ENCODE data around the gene METTL14. TPM values are rescaled to one million over a fixed set of nuclear protein-coding genes. Genes with fewer than 3 reads are reported as not detected.

The METTL14 gene
- polyA plus RNA-seq, 3 donors, result 55.9 to 65.4 (median 58.9) TPM

- no peak for DNase-seq (ENCODE audit: extremely low read depth in 1 of 11, low read depth in 9 of 11, low spot score in 4 of 11)
Measured at GRCh38 chr4:118753096-118753495, 67.9 kb downstream of the METTL14 start.

GRCh38 chr4:118753685-118754084, 68.5 kb downstream of the METTL14 start:
- DNase-seq (ENCODE audit: extremely low read depth in 1 of 11, low read depth in 9 of 11, low spot score in 4 of 11), result no peak

- no peak for DNase-seq (ENCODE audit: extremely low read depth in 1 of 11, low read depth in 9 of 11, low spot score in 4 of 11)
Measured at GRCh38 chr4:118754890-118755289, 69.7 kb downstream of the METTL14 start.

- no peak for DNase-seq (ENCODE audit: extremely low read depth in 1 of 11, low read depth in 9 of 11, low spot score in 4 of 11)
Measured at GRCh38 chr4:118755438-118756226, 70.4 kb downstream of the METTL14 start.

- no peak for DNase-seq (ENCODE audit: extremely low read depth in 1 of 11, low read depth in 9 of 11, low spot score in 4 of 11)
Measured at GRCh38 chr4:118756429-118756828, 71.2 kb downstream of the METTL14 start.

- no peak for DNase-seq (ENCODE audit: extremely low read depth in 1 of 11, low read depth in 9 of 11, low spot score in 4 of 11)
Measured at GRCh38 chr4:118756958-118757357, 71.8 kb downstream of the METTL14 start.

- DNase-seq (ENCODE audit: extremely low read depth in 1 of 11, low read depth in 9 of 11, low spot score in 4 of 11), result peak in 3 of 11 donors; percentile 26 to 61 (median 43)
Measured at GRCh38 chr4:118757761-118758251, 72.6 kb downstream of the METTL14 start.

GRCh38 chr4:118758293-118758692, 73.1 kb downstream of the METTL14 start:
- peak in 2 of 11 donors; percentile 48 to 51 for DNase-seq (ENCODE audit: extremely low read depth in 1 of 11, low read depth in 9 of 11, low spot score in 4 of 11)

- no peak for DNase-seq (ENCODE audit: extremely low read depth in 1 of 11, low read depth in 9 of 11, low spot score in 4 of 11)
Measured at GRCh38 chr4:118759481-118759880, 74.3 kb downstream of the METTL14 start.

- DNase-seq (ENCODE audit: extremely low read depth in 1 of 11, low read depth in 9 of 11, low spot score in 4 of 11), result no peak
Measured at GRCh38 chr4:118760092-118760491, 74.9 kb downstream of the METTL14 start.

- no peak for DNase-seq (ENCODE audit: extremely low read depth in 1 of 11, low read depth in 9 of 11, low spot score in 4 of 11)
Measured at GRCh38 chr4:118760493-118760892, 75.3 kb downstream of the METTL14 start.

GRCh38 chr4:118761397-118762016, 76.3 kb downstream of the METTL14 start:
- no peak for DNase-seq (ENCODE audit: extremely low read depth in 1 of 11, low read depth in 9 of 11, low spot score in 4 of 11)

GRCh38 chr4:118762155-118762554, 77.0 kb downstream of the METTL14 start:
- DNase-seq (ENCODE audit: extremely low read depth in 1 of 11, low read depth in 9 of 11, low spot score in 4 of 11), result no peak

GRCh38 chr4:118762730-118763477, 77.7 kb downstream of the METTL14 start:
- peak in 5 of 11 donors; percentile 29 to 77 (median 57) for DNase-seq (ENCODE audit: extremely low read depth in 1 of 11, low read depth in 9 of 11, low spot score in 4 of 11)

Other genes starting within 250 kb of the METTL14 start
- gene SEC24D, start 150.7 kb downstream of the METTL14 start, polyA plus RNA-seq (ENCODE audit: insufficient read length in 3 of 3), result 10 to 100 TPM; 37.9 to 39.5 (median 39.2) TPM
- 10 to 100 TPM; 13.2 to 16.2 (median 15.4) TPM for gene SYNPO2, start 203.5 kb downstream of the METTL14 start, polyA plus RNA-seq (ENCODE audit: insufficient read length in 3 of 3)

All from renal cortex interstitium (tissue), 11 donors.